ENCODE data around the gene GTF2IRD2. TPM values are rescaled to one million over a fixed set of nuclear protein-coding genes. Genes with fewer than 3 reads are reported as not detected.
"Not testable (repeated sequence)": the region's sequence is repeated elsewhere in the genome, so short reads cannot be mapped to it uniquely, and the experiment has no call there.

GTF2IRD2 gene
- total RNA-seq, 2 donors from 2014 or later, result 8.3 to 12.7 TPM

GRCh38 chr7:74874748-74875512 lies 23.5 kb upstream of the GTF2IRD2 start:
- not testable (repeated sequence) for H3K36me3 Mint-ChIP-seq (ENCODE audit: low read depth); H3K27ac Mint-ChIP-seq; H3K27ac ChIP-seq (ENCODE audit: low read depth, low read length); H3K4me3 Mint-ChIP-seq; H3K4me1 ChIP-seq (ENCODE audit: control insufficient read depth, insufficient read depth, low read length); H3K9me3 Mint-ChIP-seq; H3K4me1 Mint-ChIP-seq; H3K27me3 ChIP-seq (ENCODE audit: control insufficient read depth, insufficient read depth, low read length, poor library complexity, severe bottlenecking); H3K9me3 ChIP-seq (ENCODE audit: control insufficient read depth, low read length); H3K27me3 Mint-ChIP-seq (ENCODE audit: insufficient read depth); H3K4me3 ChIP-seq (ENCODE audit: low read length); H3K9ac ChIP-seq (ENCODE audit: extremely low read depth, low read length, poor library complexity, severe bottlenecking); H3K36me3 ChIP-seq (ENCODE audit: control insufficient read depth, insufficient read depth, low read length)
- peak; percentile 46 for DNase-seq
- 95% methylated on average over 12 of the region's 20 CpGs; no CpG with 5 or more reads in 1 of the 2 experiments for WGBS, 2 experiments (ENCODE audit: insufficient coverage in 1 of 2, insufficient read length in 1 of 2)

GRCh38 chr7:74874104-74874747 lies 22.8 kb upstream of the GTF2IRD2 start:
- not testable (repeated sequence) for H3K36me3 ChIP-seq (ENCODE audit: control insufficient read depth, insufficient read depth, low read length); H3K4me3 Mint-ChIP-seq; H3K4me1 Mint-ChIP-seq; H3K9me3 ChIP-seq (ENCODE audit: control insufficient read depth, low read length); H3K9me3 Mint-ChIP-seq; H3K27ac ChIP-seq (ENCODE audit: low read depth, low read length); H3K4me1 ChIP-seq (ENCODE audit: control insufficient read depth, insufficient read depth, low read length); H3K36me3 Mint-ChIP-seq (ENCODE audit: low read depth); H3K9ac ChIP-seq (ENCODE audit: extremely low read depth, low read length, poor library complexity, severe bottlenecking); H3K27me3 ChIP-seq (ENCODE audit: control insufficient read depth, insufficient read depth, low read length, poor library complexity, severe bottlenecking); H3K27me3 Mint-ChIP-seq (ENCODE audit: insufficient read depth); H3K27ac Mint-ChIP-seq; H3K4me3 ChIP-seq (ENCODE audit: low read length)
- WGBS, 2 experiments (ENCODE audit: insufficient coverage in 1 of 2, insufficient read length in 1 of 2), result 100% methylated on average over 1 of the region's 10 CpGs; no CpG with 5 or more reads in 1 of the 2 experiments
- peak; percentile 20 for DNase-seq

GRCh38 chr7:74872542-74872941 lies 21.1 kb upstream of the GTF2IRD2 start:
- H3K4me3 Mint-ChIP-seq; H3K4me1 ChIP-seq (ENCODE audit: control insufficient read depth, insufficient read depth, low read length); H3K4me3 ChIP-seq (ENCODE audit: low read length); H3K9me3 ChIP-seq (ENCODE audit: control insufficient read depth, low read length); H3K27me3 Mint-ChIP-seq (ENCODE audit: insufficient read depth); H3K36me3 ChIP-seq (ENCODE audit: control insufficient read depth, insufficient read depth, low read length); H3K9ac ChIP-seq (ENCODE audit: extremely low read depth, low read length, poor library complexity, severe bottlenecking); H3K27ac ChIP-seq (ENCODE audit: low read depth, low read length); H3K27me3 ChIP-seq (ENCODE audit: control insufficient read depth, insufficient read depth, low read length, poor library complexity, severe bottlenecking); H3K27ac Mint-ChIP-seq; H3K4me1 Mint-ChIP-seq; H3K36me3 Mint-ChIP-seq (ENCODE audit: low read depth); H3K9me3 Mint-ChIP-seq: not testable (repeated sequence)
- DNase-seq, result peak; percentile 29
- WGBS, 2 experiments (ENCODE audit: insufficient coverage in 1 of 2, insufficient read length in 1 of 2), result 98 to 100% methylated on average over 1 to 9 of the region's 9 CpGs

DNA sequence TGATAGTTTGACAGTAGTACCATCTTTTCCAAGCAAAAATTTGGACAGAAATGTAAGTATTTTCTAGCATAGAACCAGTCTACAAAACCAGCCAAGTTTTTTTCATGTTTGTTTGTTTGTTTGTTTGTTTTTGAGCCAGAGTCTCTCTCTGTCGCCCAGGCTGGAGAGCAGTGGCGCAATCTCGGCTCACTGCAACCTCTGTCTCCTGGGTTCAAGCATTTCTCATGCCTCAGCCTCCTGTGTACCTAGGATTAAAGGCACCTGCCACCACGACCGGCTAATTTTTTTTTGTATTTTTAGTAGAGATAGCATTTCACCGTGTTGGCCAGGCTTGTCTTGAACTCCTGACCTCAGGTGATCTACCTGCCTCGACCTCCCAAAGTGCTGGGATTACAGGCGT lies 14.4 kb upstream of the GTF2IRD2 start:
- not testable (repeated sequence) for H3K9me3 Mint-ChIP-seq; H3K9ac ChIP-seq (ENCODE audit: extremely low read depth, low read length, poor library complexity, severe bottlenecking); H3K4me1 Mint-ChIP-seq; H3K36me3 Mint-ChIP-seq (ENCODE audit: low read depth); H3K27me3 Mint-ChIP-seq (ENCODE audit: insufficient read depth); H3K4me3 Mint-ChIP-seq; H3K27ac ChIP-seq (ENCODE audit: low read depth, low read length); H3K9me3 ChIP-seq (ENCODE audit: control insufficient read depth, low read length); H3K4me3 ChIP-seq (ENCODE audit: low read length); H3K27me3 ChIP-seq (ENCODE audit: control insufficient read depth, insufficient read depth, low read length, poor library complexity, severe bottlenecking); H3K4me1 ChIP-seq (ENCODE audit: control insufficient read depth, insufficient read depth, low read length); H3K27ac Mint-ChIP-seq; H3K36me3 ChIP-seq (ENCODE audit: control insufficient read depth, insufficient read depth, low read length); DNase-seq
- 87 to 90% methylated on average over 5 to 8 of the region's 8 CpGs for WGBS, 2 experiments (ENCODE audit: insufficient coverage in 1 of 2, insufficient read length in 1 of 2)

- H3K4me1 Mint-ChIP-seq; H3K27ac Mint-ChIP-seq; DNase-seq; H3K9me3 ChIP-seq (ENCODE audit: control insufficient read depth, low read length); H3K9me3 Mint-ChIP-seq; H3K4me3 ChIP-seq (ENCODE audit: low read length); H3K4me3 Mint-ChIP-seq; H3K27me3 Mint-ChIP-seq (ENCODE audit: insufficient read depth); H3K9ac ChIP-seq (ENCODE audit: extremely low read depth, low read length, poor library complexity, severe bottlenecking); H3K36me3 ChIP-seq (ENCODE audit: control insufficient read depth, insufficient read depth, low read length); H3K27me3 ChIP-seq (ENCODE audit: control insufficient read depth, insufficient read depth, low read length, poor library complexity, severe bottlenecking); H3K27ac ChIP-seq (ENCODE audit: low read depth, low read length); H3K4me1 ChIP-seq (ENCODE audit: control insufficient read depth, insufficient read depth, low read length); H3K36me3 Mint-ChIP-seq (ENCODE audit: low read depth): not testable (repeated sequence)
- WGBS, 2 experiments (ENCODE audit: insufficient coverage in 1 of 2, insufficient read length in 1 of 2), result no CpG with 5 or more reads among the region's 12 CpGs
Observed at GRCh38 chr7:74849853-74850252, 1.6 kb downstream of the GTF2IRD2 start.

- H3K9me3 Mint-ChIP-seq; H3K4me3 Mint-ChIP-seq; H3K4me1 Mint-ChIP-seq; H3K36me3 Mint-ChIP-seq (ENCODE audit: low read depth); H3K27me3 ChIP-seq (ENCODE audit: control insufficient read depth, insufficient read depth, low read length, poor library complexity, severe bottlenecking); H3K27me3 Mint-ChIP-seq (ENCODE audit: insufficient read depth); H3K27ac Mint-ChIP-seq; DNase-seq; H3K36me3 ChIP-seq (ENCODE audit: control insufficient read depth, insufficient read depth, low read length); H3K4me3 ChIP-seq (ENCODE audit: low read length); H3K4me1 ChIP-seq (ENCODE audit: control insufficient read depth, insufficient read depth, low read length); H3K27ac ChIP-seq (ENCODE audit: low read depth, low read length); H3K9ac ChIP-seq (ENCODE audit: extremely low read depth, low read length, poor library complexity, severe bottlenecking); H3K9me3 ChIP-seq (ENCODE audit: control insufficient read depth, low read length): not testable (repeated sequence)
- WGBS, 2 experiments (ENCODE audit: insufficient coverage in 1 of 2, insufficient read length in 1 of 2), result no CpG with 5 or more reads among the region's 4 CpGs
Observed at GRCh38 chr7:74830411-74830810, 21.0 kb downstream of the GTF2IRD2 start.

- not testable (repeated sequence) for H3K27ac Mint-ChIP-seq; H3K27me3 Mint-ChIP-seq (ENCODE audit: insufficient read depth); H3K9me3 ChIP-seq (ENCODE audit: control insufficient read depth, low read length); H3K4me1 Mint-ChIP-seq; H3K27ac ChIP-seq (ENCODE audit: low read depth, low read length); H3K9me3 Mint-ChIP-seq; H3K4me1 ChIP-seq (ENCODE audit: control insufficient read depth, insufficient read depth, low read length); H3K36me3 ChIP-seq (ENCODE audit: control insufficient read depth, insufficient read depth, low read length); H3K27me3 ChIP-seq (ENCODE audit: control insufficient read depth, insufficient read depth, low read length, poor library complexity, severe bottlenecking); H3K36me3 Mint-ChIP-seq (ENCODE audit: low read depth); H3K9ac ChIP-seq (ENCODE audit: extremely low read depth, low read length, poor library complexity, severe bottlenecking); H3K4me3 ChIP-seq (ENCODE audit: low read length); H3K4me3 Mint-ChIP-seq; DNase-seq
- no CpG with 5 or more reads among the region's 4 CpGs for WGBS, 2 experiments (ENCODE audit: insufficient coverage in 1 of 2, insufficient read length in 1 of 2)
Observed at GRCh38 chr7:74829959-74830358, 21.4 kb downstream of the GTF2IRD2 start.
